Upper lobe of left lung (tissue), 4 donors: ENCODE data around the gene AMPD3.

Experiments used
- CTCF ChIP-seq, 6 experiments: fragments of 450-650 bp in 4 of 6; fragments of 200-600 bp in 2 of 6; sonication (generic) in 2 of 6; IDR thresholded peaks; one replicate each; pipeline ENCODE4 v1.5.1; 2016 to 2019; ENCODE audit warnings: antibody characterized with exemption in 6 of 6
- POLR2A ChIP-seq, 4 donors: fragments of 450-650 bp; IDR thresholded peaks; one replicate each; pipeline ENCODE4 v1.5.1; 2016 to 2017; ENCODE audit warnings: antibody characterized with exemption in 4 of 4, mild to moderate bottlenecking in 2 of 4
- POLR2AphosphoS5 ChIP-seq, 2 donors: sonication (generic); formaldehyde crosslinking; IDR thresholded peaks; one replicate each; pipeline ENCODE4 v1.5.1; 2017; ENCODE audit warnings: antibody characterized with exemption in 2 of 2

GRCh38 chr11:10439924-10440323 is 15.1 kb upstream of the AMPD3 start:
- TF ChIP-seq CTCF (IDR thresholded peaks at IDR 0.05) (no peak), POLR2AphosphoS5 (IDR thresholded peaks at IDR 0.05) (no peak), POLR2A (IDR thresholded peaks at IDR 0.05) (no peak)
